CD1c-positive myeloid dendritic cell (primary cell): ENCODE measurements around the gene SGCB.
"Not testable (repeated sequence)": the region's sequence is repeated elsewhere in the genome, so short reads cannot be mapped to it uniquely, and the experiment has no call there.

Source experiments
- DNase-seq: peaks from one replicate; pipeline ENCODE4 v3.0.0-alpha.2; 2016; ENCODE audit errors: extremely low spot score

The SGCB gene, protein sequence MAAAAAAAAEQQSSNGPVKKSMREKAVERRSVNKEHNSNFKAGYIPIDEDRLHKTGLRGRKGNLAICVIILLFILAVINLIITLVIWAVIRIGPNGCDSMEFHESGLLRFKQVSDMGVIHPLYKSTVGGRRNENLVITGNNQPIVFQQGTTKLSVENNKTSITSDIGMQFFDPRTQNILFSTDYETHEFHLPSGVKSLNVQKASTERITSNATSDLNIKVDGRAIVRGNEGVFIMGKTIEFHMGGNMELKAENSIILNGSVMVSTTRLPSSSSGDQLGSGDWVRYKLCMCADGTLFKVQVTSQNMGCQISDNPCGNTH

DNA sequence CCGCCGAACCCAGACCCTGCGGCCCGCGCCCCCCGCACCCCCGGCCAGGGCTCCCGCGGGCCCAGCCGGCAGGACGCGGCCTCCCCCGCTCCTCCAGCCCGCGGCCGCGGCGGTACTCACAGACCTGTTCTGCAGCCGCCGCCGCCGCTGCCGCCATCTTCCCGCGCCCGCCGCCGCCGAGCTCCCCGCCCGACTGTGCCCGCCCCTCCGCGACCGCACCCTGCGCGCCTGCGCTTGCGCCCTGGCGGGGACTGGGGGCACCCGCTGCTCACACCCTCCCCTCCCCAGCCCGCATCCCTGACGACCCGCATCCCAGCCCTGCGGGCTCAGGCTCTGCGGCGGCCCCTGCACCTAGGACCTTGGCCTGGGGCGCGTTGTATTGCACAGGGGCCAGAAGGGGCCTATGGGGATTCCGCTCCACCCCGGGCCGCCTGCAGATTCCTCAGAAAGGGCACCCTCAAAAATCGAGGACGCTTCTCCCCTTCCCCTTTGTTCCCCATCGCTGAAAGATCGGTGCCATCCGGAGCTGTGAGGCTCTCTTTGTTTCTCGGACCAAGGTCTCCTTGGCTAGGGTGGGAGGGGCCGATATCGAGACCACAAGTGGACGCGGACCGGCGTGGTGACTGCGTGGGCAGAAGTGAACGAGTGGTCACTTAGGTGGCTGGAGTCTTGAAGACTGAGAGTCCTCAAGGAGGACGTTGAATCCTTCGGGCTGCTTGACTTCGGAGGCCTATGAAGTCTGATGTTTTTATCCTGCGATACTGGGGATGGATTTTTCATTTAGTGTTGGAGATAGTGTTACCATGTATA lies at the start of gene SGCB:
Gene SGCB, minus strand, starts transcription at position 197 of the 810 bp plus-strand sequence. Its CDS starts 40 bp downstream, at position 157.
- peak; percentile 55 for DNase-seq

DNA sequence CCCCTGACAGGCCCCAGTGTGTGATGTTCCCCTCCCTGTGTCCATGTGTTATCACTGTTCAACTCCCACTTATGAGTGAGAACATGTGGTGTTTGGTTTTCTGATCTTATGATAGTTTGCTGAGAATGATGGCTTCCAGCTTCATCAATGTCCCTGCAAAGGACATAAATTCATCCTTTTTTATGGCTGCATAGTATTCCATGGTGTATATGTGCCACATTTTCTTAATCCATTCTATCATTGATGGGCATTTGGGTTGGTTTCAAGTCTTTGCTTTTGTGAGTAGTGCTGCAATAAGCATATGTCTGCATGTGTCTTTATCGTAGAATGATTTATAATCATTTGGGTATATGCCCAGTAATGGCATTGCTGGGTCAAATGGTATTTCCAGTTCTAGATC lies 48.3 kb upstream of the SGCB start:
- DNase-seq, result not testable (repeated sequence)

DNA sequence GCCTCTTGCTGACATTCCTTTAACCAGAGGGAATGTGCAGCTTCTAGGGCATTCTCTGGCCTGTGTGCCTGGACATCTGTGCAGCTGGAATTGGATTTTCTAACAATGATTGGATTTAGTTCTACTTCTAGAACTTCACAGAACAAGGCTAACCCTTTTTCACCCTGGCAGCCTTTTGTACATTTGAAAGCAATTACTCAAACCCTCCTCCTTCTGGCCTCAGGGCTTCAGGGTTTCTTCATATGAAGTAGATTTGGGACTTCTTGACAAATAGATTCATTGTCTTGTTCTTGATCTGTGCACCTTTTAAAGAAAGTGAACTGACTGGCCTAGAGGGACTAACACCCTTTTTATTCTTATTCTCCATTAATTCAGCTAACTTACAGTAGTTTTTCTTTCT lies 43.1 kb upstream of the SGCB start:
- DNase-seq, result no peak

DNA sequence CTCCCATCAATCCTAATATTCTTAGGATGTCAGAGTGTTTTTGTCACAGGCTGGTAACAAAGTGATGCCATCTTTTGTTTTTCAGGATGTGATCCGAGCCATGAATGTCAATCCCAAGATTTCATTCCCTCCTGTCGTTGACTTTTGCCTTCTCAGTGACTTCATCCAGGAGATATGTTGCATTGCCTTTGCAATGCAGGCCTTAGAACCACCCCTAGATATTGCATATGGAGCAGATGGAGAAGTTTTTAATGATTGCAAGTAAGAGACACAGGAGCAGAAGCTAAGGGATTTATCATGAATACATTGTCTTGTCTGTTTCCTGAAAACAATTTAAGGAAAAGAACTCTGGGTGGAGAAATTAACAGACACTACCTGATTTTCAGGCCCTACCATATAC lies 41.6 kb upstream of the SGCB start:
- no peak for DNase-seq

DNA sequence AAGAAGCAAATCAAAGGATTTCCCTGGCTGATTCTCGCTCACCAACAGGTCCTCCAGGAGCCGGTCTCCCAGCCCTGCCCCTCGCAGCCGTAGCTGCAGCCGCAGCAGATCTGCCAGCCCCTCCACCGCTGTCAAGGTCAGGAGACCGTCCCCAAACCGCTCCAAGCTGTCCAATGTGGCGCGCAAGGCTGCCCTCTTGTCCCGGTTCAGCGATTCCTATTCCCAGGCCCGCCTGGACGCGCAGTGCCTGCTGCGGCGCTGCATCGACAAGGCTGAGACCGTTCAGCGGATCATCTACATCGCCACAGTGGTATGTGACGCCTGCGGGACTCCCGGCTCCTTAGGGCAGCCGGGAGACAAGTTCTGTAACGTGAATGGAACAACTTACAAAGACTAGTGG lies 38.6 kb upstream of the SGCB start:
- no peak for DNase-seq

DNA sequence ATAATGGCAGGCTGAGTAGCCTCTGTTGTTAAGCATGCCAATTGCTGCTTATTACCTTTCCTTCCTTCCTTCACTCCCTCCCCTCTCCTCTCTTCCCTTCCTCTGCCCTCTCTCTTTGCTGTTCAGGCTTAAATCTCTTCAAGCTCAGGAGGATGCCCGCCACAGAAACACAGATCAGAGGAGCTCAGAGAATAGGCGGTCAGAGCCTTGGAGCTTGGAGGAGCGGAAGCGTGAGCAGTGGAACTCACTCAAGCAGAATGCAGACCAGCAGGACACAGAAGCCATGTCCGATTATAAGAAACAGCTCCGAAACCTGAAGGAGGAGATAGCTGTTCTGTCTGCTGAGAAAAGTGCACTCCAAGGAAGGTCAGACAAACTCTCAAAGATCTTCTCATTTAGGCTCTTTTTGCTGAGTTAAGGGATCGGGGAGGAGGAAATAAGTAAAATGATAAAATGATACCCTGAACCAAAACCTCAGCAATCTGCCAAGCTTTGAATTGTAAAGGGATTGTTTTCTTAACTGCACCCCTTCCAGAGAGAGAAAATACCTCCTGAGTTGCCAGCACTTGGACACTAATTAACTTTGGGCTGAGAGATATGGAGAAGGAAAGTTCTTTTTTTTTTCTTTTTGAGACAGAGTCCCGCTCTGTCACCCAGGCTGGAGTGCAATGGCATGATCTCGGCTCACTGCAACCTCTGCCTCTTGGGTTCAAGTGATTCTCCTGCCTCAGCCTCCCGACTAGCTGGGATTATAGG lies 33.9 kb upstream of the SGCB start:
- DNase-seq, result no peak

DNA sequence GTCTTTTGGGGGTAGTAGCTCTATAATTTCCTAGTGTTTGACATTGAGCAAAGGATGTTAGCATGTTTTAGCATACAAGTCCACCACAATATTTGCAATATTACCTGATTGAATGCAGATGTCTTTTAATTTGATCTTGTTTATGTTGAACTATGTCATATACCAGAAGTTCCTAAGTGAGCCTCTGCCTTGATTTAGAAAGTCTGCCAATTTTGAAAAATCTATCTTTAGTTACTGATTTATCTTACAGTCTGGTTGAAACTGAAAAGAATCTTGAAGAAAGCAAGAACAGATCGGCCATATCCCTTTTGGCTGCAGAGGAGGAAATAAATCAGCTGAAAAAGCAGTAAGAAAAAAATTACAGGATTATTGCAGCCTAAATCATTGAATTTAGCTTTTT lies 31.5 kb upstream of the SGCB start:
- DNase-seq, result no peak

DNA sequence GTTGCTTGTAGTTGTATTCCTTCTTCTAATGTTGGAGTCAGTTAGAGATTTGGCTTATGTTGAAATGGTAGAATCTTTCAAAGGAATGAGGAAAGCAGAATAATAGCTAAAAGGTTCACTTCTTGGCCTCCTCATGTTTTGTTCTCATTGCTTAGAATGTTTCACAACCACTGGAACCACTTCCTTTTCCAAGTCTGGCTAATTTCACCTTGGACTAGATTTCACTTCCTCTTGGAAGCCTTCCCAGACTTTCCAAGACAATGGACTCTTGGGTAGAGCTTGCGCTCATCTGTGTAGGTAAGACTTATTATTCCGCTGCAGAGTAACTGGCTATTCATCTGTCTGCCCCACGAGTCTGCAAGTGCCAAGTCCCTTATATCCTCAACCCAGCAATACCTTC lies 21.3 kb upstream of the SGCB start:
- peak; percentile 75 for DNase-seq

DNA sequence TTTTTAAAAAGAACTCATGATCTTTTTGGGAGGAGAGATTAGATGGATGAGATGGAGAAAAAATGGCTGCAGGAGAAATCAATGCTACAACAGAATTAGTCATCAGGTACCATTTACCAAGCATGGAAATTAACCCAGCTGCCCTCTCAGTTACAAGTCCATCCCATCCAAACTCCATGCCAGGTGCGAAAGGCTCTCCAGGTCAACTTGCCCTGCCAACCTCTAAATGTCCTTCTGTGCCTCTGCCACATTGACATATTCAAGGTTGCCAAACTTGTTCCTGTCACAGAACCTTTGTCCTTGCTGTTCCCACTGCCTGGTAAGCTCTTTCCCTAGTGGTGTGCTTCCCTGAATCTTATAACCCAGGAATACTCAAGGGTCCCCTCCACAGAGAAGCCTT lies 20.2 kb upstream of the SGCB start:
- DNase-seq, result no peak

DNA sequence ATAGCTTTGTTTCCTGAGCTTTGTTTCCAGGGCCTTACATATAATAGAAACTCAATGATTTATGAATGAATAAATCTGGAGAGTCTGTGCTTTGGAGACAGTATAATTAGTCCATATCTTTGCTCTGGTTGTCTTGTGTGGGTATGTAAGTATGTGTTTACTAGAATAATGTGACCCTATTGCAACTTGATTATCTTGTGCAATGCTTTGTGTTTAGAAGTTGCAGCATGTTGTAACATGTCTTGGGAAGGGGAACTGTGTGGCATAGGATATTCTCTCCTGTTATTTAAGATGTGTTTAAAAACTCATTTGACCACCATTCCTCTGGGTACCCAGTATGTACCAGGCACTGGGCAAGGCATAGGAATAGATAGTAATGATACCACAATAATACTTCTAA lies 19.1 kb upstream of the SGCB start:
- DNase-seq, result peak; percentile 49

DNA sequence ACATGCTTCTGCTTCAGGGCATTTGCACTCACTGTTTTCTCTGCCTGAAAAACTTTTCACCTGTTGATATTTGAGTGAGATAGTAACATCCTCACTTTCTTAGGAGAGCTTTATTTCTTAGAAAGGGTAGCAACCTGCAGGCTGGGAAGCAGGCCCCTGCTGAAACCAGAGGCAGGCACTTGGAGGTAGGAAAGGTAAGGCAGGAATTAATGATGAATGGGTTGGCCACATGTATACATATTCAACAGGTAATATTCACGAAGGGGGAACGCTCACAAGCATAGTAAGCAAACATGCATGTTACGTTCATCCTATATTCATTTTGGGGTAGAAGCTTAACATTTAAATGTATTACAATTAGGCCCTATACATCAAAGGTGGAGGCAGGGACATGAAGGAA lies 16.2 kb upstream of the SGCB start:
- DNase-seq, result no peak

DNA sequence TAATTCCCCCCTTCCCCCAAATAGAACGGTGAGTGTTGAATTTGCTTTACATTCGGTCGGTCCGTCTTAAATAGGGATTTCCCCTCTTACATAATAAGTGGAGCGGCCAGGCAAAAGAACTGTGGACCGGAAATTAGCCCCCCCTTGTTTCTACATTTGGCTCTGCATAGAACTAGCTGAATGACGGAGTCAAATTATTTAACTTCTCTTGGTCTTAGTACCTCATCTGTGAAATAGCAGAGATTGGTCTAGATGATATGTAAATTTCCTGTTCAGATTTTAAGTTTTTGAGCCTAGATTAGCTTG lies 14.3 kb upstream of the SGCB start:
- DNase-seq, result peak; percentile 35

DNA sequence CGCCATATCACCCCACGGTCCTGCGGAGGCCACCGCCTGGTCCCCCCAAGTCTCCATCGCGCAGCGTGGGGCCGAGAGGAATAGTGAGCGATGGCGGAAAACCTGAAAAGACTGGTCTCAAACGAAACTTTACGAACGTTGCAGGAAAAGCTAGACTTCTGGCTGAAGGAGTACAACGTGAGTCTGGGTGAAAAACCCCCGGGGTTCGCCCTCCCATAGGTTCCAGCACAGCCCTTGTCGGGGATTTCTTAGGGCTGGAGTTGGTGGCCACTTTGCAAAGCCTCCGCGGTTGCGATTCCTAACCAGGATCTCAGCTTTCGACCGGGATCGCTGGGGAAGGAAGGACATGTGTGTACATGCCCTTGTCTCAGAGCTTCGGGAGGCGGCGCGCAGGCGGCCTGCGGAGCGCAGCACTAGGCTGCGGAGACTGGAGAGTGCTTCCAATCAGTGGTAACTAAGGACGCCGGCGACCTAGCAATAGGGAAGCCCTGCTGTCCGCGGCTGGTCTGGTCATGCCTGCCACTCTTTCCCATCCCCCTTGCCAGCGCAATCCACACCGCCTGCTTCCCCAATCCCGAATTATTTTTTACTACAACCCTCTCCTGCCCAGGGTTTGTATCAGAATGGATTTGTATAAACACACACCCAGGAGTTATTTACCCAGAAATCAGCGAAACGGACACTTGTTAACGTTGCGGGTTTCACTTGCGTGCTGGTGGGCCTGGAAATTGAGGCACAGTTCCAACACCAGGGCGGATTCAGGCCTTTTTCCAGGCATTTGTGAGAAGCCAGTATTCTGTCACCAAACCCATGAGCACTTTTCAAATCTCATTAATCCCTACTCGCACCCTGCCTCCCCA lies 13.7 kb upstream of the SGCB start:
- DNase-seq, result peak; percentile 61

DNA sequence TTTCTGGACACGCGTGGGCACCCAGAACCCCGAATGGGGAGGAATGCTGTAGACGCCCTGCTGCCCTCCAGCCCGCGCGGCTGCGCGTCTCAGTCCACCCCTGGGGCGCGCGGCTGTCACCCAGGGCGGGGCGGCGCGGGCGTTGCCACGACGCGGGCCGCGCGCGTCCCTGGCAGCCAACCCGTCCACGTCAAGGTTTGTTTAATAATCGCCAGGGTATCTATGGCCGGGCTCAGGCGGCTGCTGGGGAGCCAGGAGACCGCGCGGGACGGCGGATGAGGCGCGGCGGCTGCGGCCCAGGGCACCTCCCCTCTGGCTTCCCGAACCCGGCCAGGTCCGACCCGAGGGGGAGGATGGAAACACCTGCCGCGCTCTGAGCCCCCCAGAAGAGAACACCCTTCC lies 13.1 kb upstream of the SGCB start, which contains the start of gene SPATA18:
Gene SPATA18, plus strand, starts transcription at position 92 of the 402 bp plus-strand sequence. CDS start 401 bp downstream, outside the sequence.
- DNase-seq, result peak; percentile 45

DNA sequence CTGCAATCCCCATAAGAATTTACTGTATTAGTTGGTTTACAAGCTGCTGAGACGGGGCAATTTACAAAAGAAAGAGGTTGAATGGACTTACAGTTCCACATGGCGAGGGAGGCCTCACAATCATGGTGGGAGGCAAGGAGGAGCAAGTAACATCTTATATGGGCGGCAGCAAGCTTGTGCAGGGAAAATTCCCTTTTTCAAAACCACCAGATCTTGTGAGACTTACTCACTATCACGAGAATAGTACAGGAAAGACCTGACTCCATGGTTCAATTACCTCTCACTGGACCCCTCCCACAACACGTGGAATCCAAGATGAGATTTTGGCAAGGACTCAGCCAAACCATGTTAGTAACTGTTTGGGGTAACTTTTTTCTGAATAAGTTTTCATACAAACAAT lies 11.2 kb upstream of the SGCB start:
- no peak for DNase-seq

DNA sequence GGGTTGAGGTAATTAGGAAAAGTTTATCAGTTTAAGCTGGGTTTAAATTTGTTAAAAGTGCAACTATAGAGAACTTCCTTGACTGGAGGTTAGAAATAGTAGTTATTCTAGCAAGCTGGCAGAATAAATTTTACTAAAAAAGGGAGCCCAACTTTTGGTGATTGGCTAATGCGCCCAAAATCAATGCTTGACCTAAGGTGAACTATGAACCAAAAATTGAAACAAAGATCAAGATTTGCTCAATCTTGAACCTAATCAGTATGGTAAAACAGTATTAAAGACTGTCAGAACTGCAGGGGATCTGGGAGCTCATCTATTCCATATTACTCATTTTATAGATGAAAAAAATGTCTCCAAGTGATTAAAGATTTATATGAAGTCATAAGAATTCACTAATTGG lies 6.9 kb upstream of the SGCB start:
- DNase-seq, result no peak

DNA sequence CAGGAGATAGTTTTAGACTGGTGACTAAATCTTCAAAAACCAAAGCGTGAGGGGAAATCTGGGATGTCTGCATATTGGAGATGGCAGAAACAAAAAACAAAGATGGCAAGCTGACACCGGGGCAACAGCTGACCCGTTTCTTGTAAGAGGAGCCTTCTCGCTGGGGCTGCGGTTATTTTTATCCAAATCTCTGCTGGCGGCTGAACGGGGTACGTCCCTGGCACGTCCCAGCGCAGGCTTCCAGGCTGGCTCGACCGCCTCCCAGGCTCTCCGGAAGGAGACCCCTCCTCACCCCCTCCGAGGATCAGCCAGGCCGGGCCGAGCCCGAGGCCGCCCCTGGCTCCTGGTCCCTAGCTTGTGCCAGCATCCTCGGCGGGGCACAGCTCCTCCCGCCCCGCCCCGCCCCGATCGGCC lies 403 bp downstream of the SGCB start:
- no peak for DNase-seq

DNA sequence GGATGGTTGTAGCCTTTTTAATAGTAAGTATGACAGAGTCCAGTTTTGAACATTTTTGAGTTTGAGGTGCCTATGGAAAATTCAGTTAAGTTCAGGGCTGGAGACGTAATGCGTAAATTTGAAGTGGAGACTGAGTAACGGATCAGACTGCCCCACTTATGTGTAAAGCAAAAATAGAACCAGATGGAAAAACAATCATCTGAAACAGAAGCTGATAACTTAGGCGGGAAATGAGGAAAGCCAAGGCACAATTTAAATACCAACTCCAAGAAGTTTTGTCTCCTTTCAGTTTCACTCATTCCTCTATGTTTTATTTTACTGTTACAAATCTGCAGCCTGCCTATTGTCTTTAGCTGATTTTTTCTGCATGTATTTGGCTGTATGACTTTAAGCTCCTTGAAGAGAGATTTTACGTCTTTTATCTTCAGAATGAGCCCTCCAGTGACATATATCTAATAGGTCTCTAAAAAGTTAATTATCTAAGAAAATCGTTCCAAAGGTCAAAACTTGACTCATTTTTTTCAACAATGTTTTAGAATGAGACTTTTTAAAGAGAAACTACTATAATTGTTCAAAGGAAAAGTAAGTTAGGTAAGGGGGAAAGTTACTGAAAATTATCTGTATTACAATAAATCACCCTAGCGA lies 1.1 kb downstream of the SGCB start:
- no peak for DNase-seq

DNA sequence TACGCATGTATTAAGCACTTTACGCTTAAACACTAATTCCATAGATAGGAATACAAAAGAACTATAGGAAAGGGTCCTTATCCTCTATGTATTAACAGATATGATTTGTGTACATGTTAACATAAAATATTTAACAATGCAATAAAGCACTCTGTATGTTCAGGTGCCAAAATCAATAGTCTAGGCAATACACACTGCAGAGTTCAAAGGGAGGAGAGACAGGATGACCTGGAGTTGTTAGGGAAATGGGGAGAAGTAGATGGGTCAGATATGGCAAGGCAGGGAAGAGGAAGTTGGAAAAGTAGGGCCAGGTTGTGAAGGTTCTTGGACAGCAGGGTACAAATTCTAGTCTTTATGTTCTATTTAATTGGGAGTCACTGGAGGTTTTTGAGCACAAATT lies 2.9 kb downstream of the SGCB start:
- no peak for DNase-seq

DNA sequence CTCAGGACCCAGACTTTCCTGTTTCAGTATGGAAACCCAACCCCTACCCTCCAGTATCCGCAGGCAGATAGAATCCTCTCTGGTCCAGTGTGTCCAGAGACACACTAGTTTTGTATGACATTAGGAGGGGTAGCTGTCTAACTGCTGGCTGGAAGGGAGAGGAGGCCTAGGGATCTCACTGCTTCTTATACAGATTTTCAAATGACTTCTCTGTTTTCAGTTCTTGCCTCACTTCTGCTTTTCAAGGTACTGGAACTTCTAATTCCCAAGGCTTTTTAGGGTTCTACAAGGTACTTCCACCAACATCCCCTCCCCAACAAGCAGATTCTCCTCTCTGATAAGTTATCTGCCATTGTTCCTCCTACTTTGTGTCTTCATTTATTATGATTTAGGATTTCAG lies 6.1 kb downstream of the SGCB start:
- DNase-seq, result peak; percentile 28

DNA sequence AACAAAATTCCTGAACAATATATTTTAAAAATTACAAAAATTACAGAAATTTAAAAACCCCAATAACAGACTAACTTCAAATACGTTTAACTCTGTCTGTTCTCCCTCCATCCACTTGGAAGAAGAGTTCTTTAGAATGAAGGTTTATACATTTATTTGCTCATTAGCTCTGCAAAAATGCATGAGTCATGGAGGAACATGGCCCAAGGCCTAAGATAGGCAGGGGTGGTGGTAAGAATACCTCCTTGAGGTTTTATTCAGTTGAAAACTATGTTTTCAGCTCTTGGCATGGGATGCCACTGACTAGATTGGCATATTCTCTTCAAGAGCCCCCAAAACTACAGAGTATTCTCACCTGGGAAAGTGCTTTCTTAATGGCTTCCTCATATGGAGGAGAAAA lies 9.1 kb downstream of the SGCB start:
- no peak for DNase-seq
